Mesothelial cell of epicardium (in vitro differentiated cells): ENCODE data around the gene SBNO1. TPM values are rescaled to one million over a fixed set of nuclear protein-coding genes. Genes with fewer than 3 reads are reported as not detected.
"Not testable (repeated sequence)": the region's sequence is repeated elsewhere in the genome, so short reads cannot be mapped to it uniquely, and the experiment has no call there.

Experiments
- DNase-seq, 2 experiments: peaks; one replicate each; pipeline ENCODE4 v3.0.0; 2021; ENCODE audit warnings: low spot score in 2 of 2; ENCODE audit not compliant: unreplicated experiment in 2 of 2
- H3K27ac Mint-ChIP-seq: 2 replicates; pipeline ENCODE4 v1.8.0; 2021; ENCODE audit warnings: mixed read lengths
- H3K27me3 Mint-ChIP-seq: 2 replicates; pipeline ENCODE4 v1.8.0; 2021; ENCODE audit warnings: low read depth, mixed read lengths
- H3K36me3 Mint-ChIP-seq: 2 replicates; pipeline ENCODE4 v1.8.0; 2021; ENCODE audit warnings: mixed read lengths
- H3K4me1 Mint-ChIP-seq: 2 replicates; pipeline ENCODE4 v1.8.0; 2021; ENCODE audit warnings: mixed read lengths
- H3K4me3 Mint-ChIP-seq: 2 replicates; pipeline ENCODE4 v1.8.0; 2021; ENCODE audit warnings: mild to moderate bottlenecking, moderate library complexity, mixed read lengths
- H3K9me3 Mint-ChIP-seq: 2 replicates; pipeline ENCODE4 v1.8.0; 2021; ENCODE audit warnings: mixed read lengths
- total RNA-seq: library from RNA; stranded (reverse); gene quantifications from 3 replicates; pipeline ENCODE4 v1.2.1, GENCODE V29; 2021
- TF ChIP-seq, protein P1 (sequence below): fragments of 200-600 bp; sonication (generic); IDR thresholded peaks from one replicate; pipeline ENCODE4 v1.5.0; 2021; ENCODE audit warnings: antibody characterized with exemption; ENCODE audit not compliant: unreplicated experiment

The SBNO1 gene
- total RNA-seq, 1 donor from 2014 or later = 38.0 TPM

DNA sequence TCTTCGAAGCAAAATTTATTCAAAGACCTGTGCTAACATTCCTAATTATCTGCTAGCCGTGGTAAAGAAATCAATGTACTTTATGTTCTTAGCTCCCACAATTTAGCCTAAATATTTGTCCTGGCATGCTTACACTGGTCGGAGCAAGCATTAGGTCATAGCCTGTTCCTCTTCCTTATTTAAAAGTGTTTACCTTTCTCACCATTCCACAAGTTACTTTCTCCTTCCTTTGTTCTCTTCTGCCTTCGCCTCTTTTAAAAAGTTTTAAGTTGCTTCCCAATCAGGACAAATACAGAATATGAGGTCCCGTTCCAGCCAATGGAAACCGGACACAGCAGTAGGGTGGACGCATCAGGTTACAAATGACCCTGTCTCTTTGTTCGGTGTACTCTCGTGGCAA is 104.6 kb downstream of the SBNO1 start:
- H3K36me3 Mint-ChIP-seq = peaks cover 42% of the 10 kb centered on the region
- no peak for DNase-seq
- no peak overlapping the region for H3K4me3 Mint-ChIP-seq
- H3K27me3 Mint-ChIP-seq = no peaks in the 10 kb centered on the region
- H3K27ac Mint-ChIP-seq = peak overlapping the region; percentile 0
- TF ChIP-seq, protein P1, sequence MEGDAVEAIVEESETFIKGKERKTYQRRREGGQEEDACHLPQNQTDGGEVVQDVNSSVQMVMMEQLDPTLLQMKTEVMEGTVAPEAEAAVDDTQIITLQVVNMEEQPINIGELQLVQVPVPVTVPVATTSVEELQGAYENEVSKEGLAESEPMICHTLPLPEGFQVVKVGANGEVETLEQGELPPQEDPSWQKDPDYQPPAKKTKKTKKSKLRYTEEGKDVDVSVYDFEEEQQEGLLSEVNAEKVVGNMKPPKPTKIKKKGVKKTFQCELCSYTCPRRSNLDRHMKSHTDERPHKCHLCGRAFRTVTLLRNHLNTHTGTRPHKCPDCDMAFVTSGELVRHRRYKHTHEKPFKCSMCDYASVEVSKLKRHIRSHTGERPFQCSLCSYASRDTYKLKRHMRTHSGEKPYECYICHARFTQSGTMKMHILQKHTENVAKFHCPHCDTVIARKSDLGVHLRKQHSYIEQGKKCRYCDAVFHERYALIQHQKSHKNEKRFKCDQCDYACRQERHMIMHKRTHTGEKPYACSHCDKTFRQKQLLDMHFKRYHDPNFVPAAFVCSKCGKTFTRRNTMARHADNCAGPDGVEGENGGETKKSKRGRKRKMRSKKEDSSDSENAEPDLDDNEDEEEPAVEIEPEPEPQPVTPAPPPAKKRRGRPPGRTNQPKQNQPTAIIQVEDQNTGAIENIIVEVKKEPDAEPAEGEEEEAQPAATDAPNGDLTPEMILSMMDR = no peak
- H3K9me3 Mint-ChIP-seq = no peaks in the 10 kb centered on the region
- H3K4me1 Mint-ChIP-seq = no peaks in the 10 kb centered on the region

DNA sequence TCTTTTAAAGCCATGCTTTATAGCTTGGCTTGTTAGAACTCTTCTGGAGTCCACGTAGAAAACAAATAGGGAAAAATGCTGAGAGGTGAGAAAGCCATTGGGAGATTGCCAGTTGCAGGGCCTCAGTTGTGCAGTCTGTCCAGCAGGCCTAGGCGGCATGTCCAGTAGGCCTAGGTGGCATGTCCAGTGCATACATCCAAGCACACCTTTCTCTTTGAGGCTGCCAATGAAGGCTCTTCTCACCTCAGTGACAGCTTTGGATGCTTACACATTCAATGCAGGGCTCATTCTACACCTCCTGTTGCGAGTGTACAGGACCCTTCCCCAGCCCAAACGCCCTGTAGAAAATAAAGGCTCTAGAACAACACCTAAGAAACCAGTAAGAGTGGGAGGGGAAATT is 106.1 kb downstream of the SBNO1 start:
- Mint-ChIP-seq H3K27me3 (no peaks in the 10 kb centered on the region), H3K9me3 (no peaks in the 10 kb centered on the region), H3K27ac (no peak overlapping the region), H3K4me3 (no peak overlapping the region), H3K36me3 (peaks cover 47% of the 10 kb centered on the region), H3K4me1 (no peaks in the 10 kb centered on the region)
- DNase-seq = no peak
- TF ChIP-seq, protein P1 = no peak

DNA sequence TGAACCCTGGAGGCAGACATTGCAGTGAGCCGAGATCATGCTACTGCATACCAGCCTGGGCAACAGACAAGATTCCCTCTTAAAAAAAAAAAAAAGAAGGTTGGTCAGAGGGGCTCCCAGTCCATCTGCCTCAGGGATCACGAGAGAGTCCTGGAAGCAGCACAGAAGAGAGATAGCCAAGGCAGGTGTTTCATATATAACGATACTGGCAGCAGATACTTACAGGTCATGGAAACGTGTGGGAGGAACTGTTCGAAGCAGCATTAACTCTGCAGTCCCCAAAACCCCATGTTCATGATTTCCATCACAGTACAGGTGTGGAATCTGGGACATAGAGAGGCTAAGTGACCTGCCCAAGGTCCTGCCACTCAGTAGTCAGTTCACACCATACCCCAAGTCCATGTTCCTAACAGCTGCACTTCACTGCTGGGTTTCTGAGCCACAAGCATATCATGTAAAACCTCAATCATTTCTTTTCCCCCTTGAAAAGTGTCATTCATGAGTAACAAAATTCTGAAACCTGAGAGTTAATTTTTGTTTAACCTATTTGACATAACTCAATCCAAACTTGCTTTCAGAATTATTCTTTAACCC is 109.7 kb downstream of the SBNO1 start:
- Mint-ChIP-seq H3K4me1 (peaks cover 19% of the 10 kb centered on the region), H3K9me3 (peaks cover 4% of the 10 kb centered on the region), H3K36me3 (peaks cover 34% of the 10 kb centered on the region), H3K27ac (peak overlapping the region; percentile 47), H3K4me3 (no peak overlapping the region), H3K27me3 (no peaks in the 10 kb centered on the region)
- no peak for DNase-seq
- TF ChIP-seq, protein P1 = no peak

DNA sequence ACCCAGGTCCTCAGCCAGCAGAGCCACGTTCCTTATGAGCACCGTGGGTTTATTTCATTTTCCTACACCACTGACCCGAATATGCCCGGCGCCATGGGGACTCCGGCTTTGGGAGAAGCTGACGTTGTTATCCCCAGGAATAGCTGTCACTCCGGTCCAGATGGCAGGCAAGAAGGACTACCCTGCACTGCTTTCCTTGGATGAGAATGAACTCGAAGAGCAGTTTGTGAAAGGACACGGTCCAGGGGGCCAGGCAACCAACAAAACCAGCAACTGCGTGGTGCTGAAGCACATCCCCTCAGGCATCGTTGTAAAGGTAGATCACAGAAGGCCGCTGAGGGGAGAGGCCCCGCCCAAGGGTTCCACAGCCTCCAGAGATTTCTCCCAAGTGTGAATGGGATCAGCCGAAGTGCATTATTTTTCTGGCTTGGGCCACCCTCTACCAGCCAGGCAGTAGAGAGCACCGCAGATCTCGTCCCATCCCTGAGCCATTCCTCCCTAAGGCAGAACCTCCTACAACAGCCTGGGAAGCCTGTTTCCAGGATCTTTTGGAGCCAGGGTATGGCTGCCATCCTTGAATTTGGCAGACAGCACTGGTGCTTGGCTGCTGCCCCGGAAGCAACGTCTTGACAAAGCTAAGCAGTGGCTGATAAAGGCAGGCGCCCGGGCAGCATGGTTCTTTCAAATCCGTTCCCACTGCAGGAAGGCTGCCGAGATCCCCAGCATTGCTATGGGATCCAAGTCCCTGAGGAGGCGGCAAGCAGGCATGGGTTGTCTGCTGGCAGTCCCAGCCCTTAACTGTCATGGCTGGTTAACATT is 110.8 kb downstream of the SBNO1 start:
- DNase-seq = no peak
- Mint-ChIP-seq H3K27ac (no peak overlapping the region), H3K27me3 (no peaks in the 10 kb centered on the region), H3K9me3 (peaks cover 8% of the 10 kb centered on the region), H3K4me1 (peaks cover 19% of the 10 kb centered on the region), H3K36me3 (peaks cover 35% of the 10 kb centered on the region), H3K4me3 (no peak overlapping the region)
- TF ChIP-seq, protein P1 = no peak

DNA sequence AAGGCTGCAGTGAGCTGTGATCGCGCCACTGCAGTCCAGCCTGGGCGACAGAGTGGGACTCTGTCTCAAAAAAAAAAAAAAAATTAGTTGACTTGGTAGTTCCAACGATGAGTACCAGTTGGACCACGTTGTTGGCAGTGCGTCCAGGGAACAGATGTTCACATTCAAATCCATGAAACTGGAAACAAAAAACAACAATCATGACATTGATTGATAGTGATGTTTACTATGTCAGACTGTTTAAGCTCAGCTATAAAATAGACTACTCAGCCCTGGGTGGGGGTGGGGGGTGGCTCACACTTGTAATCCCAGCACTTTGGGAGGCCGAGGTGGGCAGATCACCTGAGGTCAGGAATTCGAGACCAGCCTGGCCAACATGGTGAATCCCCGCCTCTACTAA is 112.3 kb downstream of the SBNO1 start:
- not testable (repeated sequence) for H3K27me3 Mint-ChIP-seq, H3K4me3 Mint-ChIP-seq, DNase-seq
- Mint-ChIP-seq H3K27ac (peak overlapping the region; percentile 95), H3K4me1 (peaks cover 19% of the 10 kb centered on the region), H3K9me3 (peaks cover 17% of the 10 kb centered on the region), H3K36me3 (peaks cover 47% of the 10 kb centered on the region)

DNA sequence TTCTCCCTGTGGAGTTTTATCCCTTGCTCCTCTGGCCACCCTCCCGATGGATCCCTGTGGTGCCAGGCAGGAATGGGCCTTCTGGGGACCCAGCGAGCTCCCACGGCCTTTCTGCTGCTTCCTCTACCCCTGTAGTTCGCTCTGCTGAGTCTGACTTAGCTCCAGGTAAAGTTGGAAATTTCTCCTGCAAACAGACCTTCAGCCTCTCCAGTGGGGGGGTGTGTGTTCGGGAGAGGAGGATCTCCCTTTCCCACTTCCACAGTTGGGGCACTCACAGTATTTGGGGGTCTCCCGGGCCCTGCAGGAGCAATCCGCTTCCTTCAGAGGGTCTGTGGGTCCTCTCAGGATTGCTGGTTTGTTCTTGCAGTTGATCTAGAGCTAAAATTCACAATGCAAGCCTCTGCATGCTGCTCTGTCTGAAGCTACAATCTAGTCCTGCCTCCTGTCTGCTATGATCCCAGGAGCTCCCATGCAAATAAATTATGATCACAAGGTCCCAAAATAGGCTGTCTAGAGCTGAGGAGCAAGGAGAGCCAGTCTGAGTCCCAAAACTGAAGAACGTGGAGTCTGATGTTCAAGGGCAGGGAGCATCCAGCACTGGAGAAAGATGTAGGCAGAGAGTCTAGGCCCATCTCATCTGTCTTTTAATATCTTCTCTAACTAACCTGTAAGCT is 113.1 kb downstream of the SBNO1 start:
- peaks cover 50% of the 10 kb centered on the region for H3K36me3 Mint-ChIP-seq
- peaks cover 19% of the 10 kb centered on the region for H3K4me1 Mint-ChIP-seq
- H3K9me3 Mint-ChIP-seq = peaks cover 23% of the 10 kb centered on the region
- no peaks in the 10 kb centered on the region for H3K27me3 Mint-ChIP-seq
- no peak for DNase-seq
- peak overlapping the region; percentile 95 for H3K27ac Mint-ChIP-seq
- TF ChIP-seq, protein P1 = no peak
- H3K4me3 Mint-ChIP-seq = peak overlapping the region; percentile 18
